GM19099 (cell line): ENCODE results near the gene NPAS2.

Experiments
- POLR2A ChIP-seq: IDR thresholded peaks from 3 replicates; pipeline ENCODE4 v1.6.1; 2011; ENCODE audit warnings: low read depth; ENCODE audit not compliant: insufficient read length; ENCODE audit errors: extremely low read depth

NPAS2 gene

GRCh38 chr2:100983684-100984310 is 163.9 kb downstream of the NPAS2 start:
- no peak for TF ChIP-seq POLR2A

- TF ChIP-seq POLR2A, result no peak
These were observed 165.0 kb downstream of the NPAS2 start for GRCh38 chr2:100984892-100985307.

- no peak for TF ChIP-seq POLR2A
These were observed 166.2 kb downstream of the NPAS2 start for GRCh38 chr2:100986157-100986556.

GRCh38 chr2:100987536-100987935 is 167.6 kb downstream of the NPAS2 start:
- TF ChIP-seq POLR2A, result no peak

GRCh38 chr2:100987974-100988373 is 168.0 kb downstream of the NPAS2 start:
- no peak for TF ChIP-seq POLR2A

- no peak for TF ChIP-seq POLR2A
These were observed 168.9 kb downstream of the NPAS2 start for GRCh38 chr2:100988630-100989417.

GRCh38 chr2:100989666-100990065 is 169.7 kb downstream of the NPAS2 start:
- TF ChIP-seq POLR2A, result no peak

- TF ChIP-seq POLR2A, result no peak
These were observed 170.2 kb downstream of the NPAS2 start for GRCh38 chr2:100990166-100990565.

GRCh38 chr2:100990650-100991403 is 170.9 kb downstream of the NPAS2 start:
- no peak for TF ChIP-seq POLR2A

GRCh38 chr2:100991404-100991773 is 171.4 kb downstream of the NPAS2 start:
- no peak for TF ChIP-seq POLR2A

GRCh38 chr2:100992262-100992661 is 172.3 kb downstream of the NPAS2 start:
- no peak for TF ChIP-seq POLR2A

- no peak for TF ChIP-seq POLR2A
These were observed 173.4 kb downstream of the NPAS2 start for GRCh38 chr2:100993294-100993693.

GRCh38 chr2:100995309-100996075 is 175.6 kb downstream of the NPAS2 start:
- no peak for TF ChIP-seq POLR2A

GRCh38 chr2:100997509-100998234 is 177.7 kb downstream of the NPAS2 start:
- TF ChIP-seq POLR2A, result no peak

GRCh38 chr2:100998235-100998573 is 178.3 kb downstream of the NPAS2 start:
- no peak for TF ChIP-seq POLR2A

GRCh38 chr2:100999995-101000394 is 180.1 kb downstream of the NPAS2 start:
- no peak for TF ChIP-seq POLR2A
